IMR-90 (cell line): Measurements from ENCODE around the gene FNTB.
"Not testable (repeated sequence)": the region's sequence is repeated elsewhere in the genome, so short reads cannot be mapped to it uniquely, and the experiment has no call there.

ENCODE experiments used
- POLR2A ChIP-seq: IDR thresholded peaks from 2 replicates; pipeline ENCODE4 v1.6.1; 2012; ENCODE audit warnings: mild to moderate bottlenecking, low read depth, low read length
- RCOR1 ChIP-seq: IDR thresholded peaks from 2 replicates; pipeline ENCODE4 v1.6.1; 2012; ENCODE audit warnings: mild to moderate bottlenecking, low read length, improper control_type of control experiment; ENCODE audit not compliant: insufficient replicate concordance

GRCh38 chr14:65031321-65031720 is 44.6 kb downstream of the FNTB start:
- not testable (repeated sequence) for TF ChIP-seq RCOR1, POLR2A
